PC-3 (cell line): ENCODE data around the gene RNF113B.

Source experiments
- EZH2 ChIP-seq: fragments of 300-600 bp; sonication (generic); IDR thresholded peaks from one replicate; pipeline ENCODE4 v1.6.1; 2017; ENCODE audit warnings: antibody characterized with exemption, mild to moderate bottlenecking, low read length; ENCODE audit not compliant: unreplicated experiment
- EZH2phosphoT487 ChIP-seq: fragments of 300-600 bp; sonication (generic); IDR thresholded peaks from 2 replicates; pipeline ENCODE4 v1.6.1; 2018; ENCODE audit warnings: mild to moderate bottlenecking, antibody characterized with exemption, low read length, borderline replicate concordance
- TF ChIP-seq, protein P1 (sequence below): fragments of 300-600 bp; sonication (generic); conservative IDR thresholded peaks from 2 replicates; pipeline ENCODE4 v1.5.1; 2017; ENCODE audit warnings: antibody characterized with exemption, low read depth, mild to moderate bottlenecking, low read length

DNA sequence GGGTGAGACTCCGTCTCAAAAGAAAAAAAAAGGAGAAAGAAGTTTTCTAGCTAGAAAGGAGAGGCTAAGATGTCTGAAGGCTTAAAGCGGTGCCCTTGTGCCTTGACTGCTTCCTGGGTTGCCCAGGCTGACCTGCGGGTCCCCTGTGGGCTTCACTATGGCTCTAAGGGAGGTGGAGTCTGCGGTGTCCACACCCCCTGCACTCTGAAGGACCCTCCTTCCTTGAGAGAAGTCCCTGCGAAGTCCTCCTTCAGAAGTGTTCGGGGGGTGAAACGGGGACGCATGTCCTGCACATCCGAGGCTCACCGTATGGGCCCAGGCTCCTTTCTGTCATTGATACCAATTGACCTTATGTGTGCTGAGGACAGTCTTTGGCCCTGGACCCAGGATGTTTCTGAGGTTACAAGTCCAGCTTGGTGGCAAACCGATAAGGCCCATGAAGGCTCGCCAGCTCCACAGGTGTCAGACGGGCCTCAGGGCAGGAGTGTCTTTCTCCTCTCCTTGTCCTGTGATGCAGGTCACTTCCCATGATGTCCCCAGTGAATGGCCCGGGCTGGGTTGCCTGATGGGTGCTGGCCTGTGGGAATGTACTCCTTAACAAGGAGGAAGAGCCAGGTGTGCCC, 11.6 kb upstream of the RNF113B start:
- TF ChIP-seq, protein P1, sequence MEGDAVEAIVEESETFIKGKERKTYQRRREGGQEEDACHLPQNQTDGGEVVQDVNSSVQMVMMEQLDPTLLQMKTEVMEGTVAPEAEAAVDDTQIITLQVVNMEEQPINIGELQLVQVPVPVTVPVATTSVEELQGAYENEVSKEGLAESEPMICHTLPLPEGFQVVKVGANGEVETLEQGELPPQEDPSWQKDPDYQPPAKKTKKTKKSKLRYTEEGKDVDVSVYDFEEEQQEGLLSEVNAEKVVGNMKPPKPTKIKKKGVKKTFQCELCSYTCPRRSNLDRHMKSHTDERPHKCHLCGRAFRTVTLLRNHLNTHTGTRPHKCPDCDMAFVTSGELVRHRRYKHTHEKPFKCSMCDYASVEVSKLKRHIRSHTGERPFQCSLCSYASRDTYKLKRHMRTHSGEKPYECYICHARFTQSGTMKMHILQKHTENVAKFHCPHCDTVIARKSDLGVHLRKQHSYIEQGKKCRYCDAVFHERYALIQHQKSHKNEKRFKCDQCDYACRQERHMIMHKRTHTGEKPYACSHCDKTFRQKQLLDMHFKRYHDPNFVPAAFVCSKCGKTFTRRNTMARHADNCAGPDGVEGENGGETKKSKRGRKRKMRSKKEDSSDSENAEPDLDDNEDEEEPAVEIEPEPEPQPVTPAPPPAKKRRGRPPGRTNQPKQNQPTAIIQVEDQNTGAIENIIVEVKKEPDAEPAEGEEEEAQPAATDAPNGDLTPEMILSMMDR, result no peak
- TF ChIP-seq EZH2 (no peak), EZH2phosphoT487 (no peak)
